BLaER1 treated with 17β-estradiol and CSF1 and Interleukin-3, amounts not matched to agents 10 nM and 100 nM (cell line): ENCODE data around the gene PRLH.
"Not testable (repeated sequence)": the region's sequence is repeated elsewhere in the genome, so short reads cannot be mapped to it uniquely, and the experiment has no call there.

Source experiments
- H3K27ac ChIP-seq, 11 experiments: shearing (Covaris generic); formaldehyde crosslinking; 2 replicates each; pipeline ENCODE4 v1.8.1; 2022
- H3K27me3 ChIP-seq, 11 experiments: shearing (Covaris generic); formaldehyde crosslinking; 2 replicates each; pipeline ENCODE4 v1.8.1; 2022
- H3K36me3 ChIP-seq, 11 experiments: shearing (Covaris generic); formaldehyde crosslinking; 2 replicates each; pipeline ENCODE4 v1.8.1; 2022
- H3K4me1 ChIP-seq, 10 experiments: shearing (Covaris generic); formaldehyde crosslinking; 2 replicates each; pipeline ENCODE4 v1.8.1; 2022
- H3K4me2 ChIP-seq, 11 experiments: shearing (Covaris generic); formaldehyde crosslinking; 2 replicates each; pipeline ENCODE4 v1.8.1; 2022
- H3K4me3 ChIP-seq, 10 experiments: shearing (Covaris generic); formaldehyde crosslinking; 2 replicates each; pipeline ENCODE4 v1.8.1; 2022
- H3K9ac ChIP-seq, 11 experiments: shearing (Covaris generic); formaldehyde crosslinking; 2 replicates each; pipeline ENCODE4 v1.8.1; 2022
- H3K9me3 ChIP-seq, 11 experiments: shearing (Covaris generic); formaldehyde crosslinking; replicated peaks in 1 of 11; 2 replicates each; pipeline ENCODE4 v1.8.1; 2022
- H4K20me1 ChIP-seq, 11 experiments: shearing (Covaris generic); formaldehyde crosslinking; 2 replicates each; pipeline ENCODE4 v1.8.1; 2022
- Cebpa-rat ChIP-seq, 11 experiments: shearing (Covaris generic); IDR thresholded peaks; 2 replicates each; pipeline ENCODE4 v1.8.1; 2022

PRLH gene

DNA sequence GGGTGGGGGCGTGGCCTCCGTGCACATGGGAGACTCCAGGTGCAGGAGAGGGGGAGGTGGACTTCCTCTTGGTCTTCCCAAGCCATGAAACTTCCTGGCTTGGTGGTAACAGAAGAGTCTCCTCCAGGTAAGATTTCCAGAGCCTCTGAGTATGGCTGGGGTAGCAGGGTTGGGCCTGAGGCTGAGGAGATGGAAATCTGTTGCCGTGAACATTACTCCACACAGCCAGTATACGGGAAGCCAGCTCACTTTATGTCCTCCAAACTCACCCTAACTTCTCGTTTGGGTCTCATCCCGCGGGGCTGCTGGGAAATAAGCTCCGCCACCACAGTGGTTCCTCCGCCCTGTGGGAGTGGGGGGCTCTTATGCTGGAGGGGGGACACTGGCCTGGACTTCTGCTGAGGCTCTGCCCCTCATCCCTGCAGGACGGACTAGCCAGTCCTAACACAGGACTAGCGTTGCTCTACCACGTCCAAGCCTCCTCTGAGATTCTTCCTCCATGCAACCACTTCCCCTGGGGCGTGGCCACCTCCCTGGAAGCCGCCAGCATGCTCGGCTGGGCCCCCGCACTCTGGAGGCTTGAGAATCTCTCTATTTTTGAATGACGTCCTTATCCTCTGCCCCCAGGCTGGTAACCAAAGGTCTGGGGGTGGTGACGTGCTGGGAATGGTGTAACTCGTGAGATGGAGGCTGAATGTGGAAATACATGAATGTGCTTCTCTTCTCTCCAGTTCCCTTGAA lies 24.9 kb downstream of the PRLH start:
- Histone ChIP-seq H3K9ac (peak overlapping the region; percentile 55 to 81 (median 70); a peak in 21 of 22 replicates), H3K9me3 (peaks cover 0 to 6% (median 0%) of the 10 kb centered on the region in 11 experiments; a peak in 3 of 22 replicates), H3K4me1 (peaks cover 91 to 100% (median 100%) of the 10 kb centered on the region in 10 experiments), H3K4me2 (peak overlapping the region; percentile 89 to 99 (median 93)), H4K20me1 (peaks cover 0 to 14% (median 0%) of the 10 kb centered on the region in 11 experiments; a peak in 4 of 22 replicates), H3K36me3 (peaks cover 0 to 24% (median 7%) of the 10 kb centered on the region in 11 experiments; a peak in 7 of 22 replicates), H3K4me3 (peak overlapping the region; percentile 38 to 69 (median 50)), H3K27me3 (no peaks in the 10 kb centered on the region), H3K27ac (peak overlapping the region; percentile 38 to 89 (median 81))
- no peak for TF ChIP-seq Cebpa-rat (IDR thresholded peaks at IDR 0.05)

DNA sequence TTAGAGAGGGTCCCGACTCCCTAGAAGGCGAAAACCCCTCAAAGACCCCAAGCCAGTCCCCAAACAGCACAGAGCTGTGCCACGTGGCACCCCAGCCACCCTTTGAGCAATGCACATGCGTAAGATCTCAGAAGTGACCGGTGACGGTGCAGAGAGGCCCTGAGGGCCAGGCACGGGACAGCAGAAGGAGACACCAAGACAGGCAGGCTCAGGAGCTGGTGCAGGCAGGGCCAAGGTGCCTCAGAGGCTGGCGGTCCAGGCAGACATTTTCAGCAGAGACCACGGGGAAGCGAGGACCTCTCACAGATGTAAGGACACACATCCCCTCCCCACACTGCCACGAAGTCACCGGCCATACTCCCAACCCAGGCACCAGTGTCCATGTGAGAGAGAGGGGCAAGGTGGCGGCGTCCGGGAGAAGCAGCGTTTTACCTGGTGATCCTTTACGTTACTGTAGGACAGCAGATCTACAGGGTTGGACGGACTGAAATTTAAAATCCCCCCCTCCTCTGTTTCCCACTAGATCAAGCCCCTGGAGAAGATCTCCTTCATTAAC lies 26.1 kb downstream of the PRLH start:
- no peak for TF ChIP-seq Cebpa-rat (IDR thresholded peaks at IDR 0.05)
- peak overlapping the region in 1 of 10 experiments; percentile 2; a peak in 1 of 20 replicates for H3K4me3 ChIP-seq
- H3K36me3 ChIP-seq: peaks cover 0 to 23% (median 7%) of the 10 kb centered on the region in 11 experiments; a peak in 7 of 22 replicates
- peak overlapping the region in 8 of 11 experiments; percentile 18 to 83 (median 66); a peak in 13 of 22 replicates for H3K9ac ChIP-seq
- peaks cover 0 to 6% (median 0%) of the 10 kb centered on the region in 11 experiments; a peak in 3 of 22 replicates for H3K9me3 ChIP-seq
- peak overlapping the region in 10 of 11 experiments; percentile 1 to 89 (median 80); a peak in 15 of 22 replicates for H3K27ac ChIP-seq
- peaks cover 91 to 100% (median 100%) of the 10 kb centered on the region in 10 experiments for H3K4me1 ChIP-seq
- no peaks in the 10 kb centered on the region for H3K27me3 ChIP-seq
- peaks cover 0 to 6% (median 0%) of the 10 kb centered on the region in 11 experiments; a peak in 3 of 22 replicates for H4K20me1 ChIP-seq
- peak overlapping the region; percentile 89 to 99 (median 93) for H3K4me2 ChIP-seq

DNA sequence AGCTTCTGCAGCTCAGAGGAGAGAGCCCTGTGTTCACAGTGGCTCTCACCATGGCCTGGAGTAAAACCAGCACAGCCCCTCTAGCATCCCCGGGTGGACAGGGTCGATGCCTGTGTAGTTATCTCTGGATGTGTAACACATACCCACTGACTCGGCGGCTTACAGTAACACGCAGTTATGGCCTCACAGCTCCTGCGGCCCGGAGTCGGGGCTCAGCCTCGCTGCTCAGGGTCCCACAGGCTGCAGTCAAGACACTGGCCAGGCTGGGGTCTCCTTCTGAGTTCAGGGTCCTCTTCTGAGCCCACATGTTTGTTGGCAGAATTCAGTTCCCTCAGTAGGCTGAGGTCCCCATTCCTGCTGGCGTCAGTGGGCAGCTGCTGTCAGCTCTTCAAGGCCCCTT lies 26.7 kb downstream of the PRLH start:
- peaks cover 0 to 18% (median 3%) of the 10 kb centered on the region in 11 experiments; a peak in 7 of 22 replicates for H3K36me3 ChIP-seq
- peak overlapping the region in 9 of 11 experiments; percentile 20 to 83 (median 58); a peak in 12 of 22 replicates for H3K9ac ChIP-seq
- peaks cover 0 to 4% (median 0%) of the 10 kb centered on the region in 11 experiments; a peak in 2 of 22 replicates for H4K20me1 ChIP-seq
- TF ChIP-seq Cebpa-rat (IDR thresholded peaks at IDR 0.05): no peak
- peaks cover 92 to 99% (median 98%) of the 10 kb centered on the region in 10 experiments for H3K4me1 ChIP-seq
- H3K27me3 ChIP-seq: no peaks in the 10 kb centered on the region
- peak overlapping the region; percentile 89 to 99 (median 93) for H3K4me2 ChIP-seq
- peaks cover 0 to 3% (median 0%) of the 10 kb centered on the region in 11 experiments; a peak in 3 of 22 replicates for H3K9me3 ChIP-seq
- H3K4me3 ChIP-seq: peak overlapping the region in 1 of 10 experiments; percentile 20; a peak in 1 of 20 replicates
- peak overlapping the region in 9 of 11 experiments; percentile 33 to 89 (median 81); a peak in 13 of 22 replicates for H3K27ac ChIP-seq

DNA sequence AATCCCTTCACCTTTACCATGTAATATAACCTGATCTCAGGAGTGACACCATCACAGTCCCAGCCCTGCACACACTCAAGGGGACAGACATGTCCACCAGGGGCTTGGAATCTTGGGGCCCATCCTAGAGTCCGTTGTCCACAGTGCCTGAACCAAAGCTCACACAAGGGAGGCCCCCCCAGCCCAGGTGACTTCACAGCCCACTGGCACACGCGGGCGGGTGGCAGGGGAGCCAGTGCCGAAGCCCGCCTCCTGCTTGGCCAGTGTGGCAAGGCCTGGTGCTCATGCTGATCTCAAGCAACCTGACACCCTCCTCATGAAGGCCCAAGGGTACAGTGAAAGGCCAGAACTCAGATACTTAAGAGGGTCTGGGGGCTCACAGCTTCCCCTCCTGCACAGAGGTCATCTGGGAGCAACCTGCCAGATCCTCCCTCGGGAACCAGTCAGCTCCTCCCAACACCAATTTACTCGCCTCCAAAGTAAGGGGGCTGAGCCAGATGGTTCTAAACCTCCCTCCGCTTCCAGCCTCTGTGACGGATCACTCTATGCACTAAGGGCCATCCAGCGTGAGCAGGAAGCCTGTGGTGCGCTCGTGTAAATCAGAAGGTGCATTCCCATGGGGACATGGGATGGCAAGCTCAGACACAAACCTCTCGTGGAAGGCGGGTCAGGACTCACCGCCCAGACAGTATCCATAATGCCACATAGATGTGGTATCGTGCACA lies 27.4 kb downstream of the PRLH start:
- H3K36me3 ChIP-seq: peaks cover 0 to 11% (median 0%) of the 10 kb centered on the region in 11 experiments; a peak in 3 of 22 replicates
- H3K4me2 ChIP-seq: peak overlapping the region; percentile 89 to 99 (median 93)
- no peaks in the 10 kb centered on the region for H3K9me3 ChIP-seq
- peak overlapping the region in 5 of 10 experiments; percentile 3 to 39 (median 20); a peak in 5 of 20 replicates for H3K4me3 ChIP-seq
- TF ChIP-seq Cebpa-rat (IDR thresholded peaks at IDR 0.05): no peak
- H3K27me3 ChIP-seq: no peaks in the 10 kb centered on the region
- peak overlapping the region; percentile 20 to 83 (median 57); a peak in 20 of 22 replicates for H3K9ac ChIP-seq
- no peaks in the 10 kb centered on the region; a peak in 1 of 22 replicates for H4K20me1 ChIP-seq
- H3K4me1 ChIP-seq: peaks cover 93 to 98% (median 97%) of the 10 kb centered on the region in 10 experiments
- peak overlapping the region in 10 of 11 experiments; percentile 41 to 92 (median 82); a peak in 19 of 22 replicates for H3K27ac ChIP-seq

DNA sequence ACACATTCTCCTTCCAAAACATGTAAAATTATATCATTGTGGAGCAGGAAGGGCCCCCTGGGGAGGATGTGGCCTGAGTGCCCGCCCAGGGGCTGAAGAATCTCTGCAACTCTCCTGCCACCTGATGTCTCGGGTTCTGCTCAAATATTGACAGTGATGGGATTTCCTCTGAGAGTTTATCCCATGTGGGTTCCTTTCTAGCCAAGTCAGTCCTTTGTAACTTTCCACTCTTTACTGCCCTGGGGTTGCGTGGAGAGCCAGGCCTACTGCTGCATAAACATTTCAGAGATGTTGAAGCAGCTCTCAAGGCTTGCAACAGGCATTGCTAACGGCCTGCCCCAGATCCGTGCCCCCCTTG lies 28.1 kb downstream of the PRLH start:
- Histone ChIP-seq H3K4me2 (peak overlapping the region; percentile 89 to 99 (median 93)), H3K4me3 (peak overlapping the region in 5 of 10 experiments; percentile 3 to 44 (median 20); a peak in 8 of 20 replicates), H3K9ac (peak overlapping the region; percentile 20 to 83 (median 53); a peak in 18 of 22 replicates), H3K27ac (peak overlapping the region in 10 of 11 experiments; percentile 19 to 92 (median 82); a peak in 18 of 22 replicates), H3K36me3 (peaks cover 0 to 7% (median 0%) of the 10 kb centered on the region in 11 experiments; a peak in 2 of 22 replicates), H3K27me3 (no peaks in the 10 kb centered on the region), H3K9me3 (no peaks in the 10 kb centered on the region), H4K20me1 (no peaks in the 10 kb centered on the region; a peak in 1 of 22 replicates), H3K4me1 (peaks cover 94 to 98% (median 97%) of the 10 kb centered on the region in 10 experiments)
- TF ChIP-seq Cebpa-rat (IDR thresholded peaks at IDR 0.05): peak in 3 of 11 experiments; percentile 39 to 77 (median 54); a peak in 3 of 22 replicates

DNA sequence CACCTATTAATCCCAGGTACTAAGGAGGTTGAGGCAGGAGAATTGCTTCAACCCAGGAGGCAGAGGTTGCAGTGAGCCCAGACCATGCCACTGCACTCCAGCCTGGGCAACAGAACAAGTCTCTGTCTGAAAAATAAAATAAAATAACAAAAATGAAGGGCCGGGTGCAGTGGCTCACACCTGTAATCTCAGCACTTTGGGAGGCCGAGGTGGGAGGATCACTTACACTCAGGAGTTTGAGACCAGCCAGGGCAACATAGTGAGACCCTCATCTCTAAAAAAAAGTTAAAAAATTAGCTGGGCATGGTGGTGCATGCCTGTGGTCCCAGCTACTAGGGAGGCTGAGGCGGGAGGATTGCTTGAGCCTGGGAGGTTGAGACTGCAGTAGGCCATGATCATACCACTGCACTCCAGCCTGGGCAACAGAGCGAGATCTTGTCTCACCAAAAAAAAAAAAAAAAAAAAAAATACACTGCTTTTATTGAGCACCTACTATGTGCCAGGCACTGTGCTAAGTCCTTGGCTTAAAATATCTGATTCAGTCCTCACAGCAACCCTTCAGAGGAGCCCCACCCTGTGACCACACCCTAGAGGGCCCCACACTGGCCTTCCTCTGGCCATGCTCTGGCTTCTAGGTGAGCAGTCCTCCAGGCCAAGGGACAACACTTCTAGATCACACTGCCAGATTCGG lies 29.6 kb downstream of the PRLH start:
- peaks cover 93 to 98% (median 97%) of the 10 kb centered on the region in 10 experiments for H3K4me1 ChIP-seq
- not testable (repeated sequence) for H4K20me1 ChIP-seq, H3K27me3 ChIP-seq, H3K9me3 ChIP-seq, H3K36me3 ChIP-seq
- H3K4me2 ChIP-seq: peak overlapping the region; percentile 89 to 99 (median 93)
- peak overlapping the region; percentile 77 to 95 (median 84); a peak in 21 of 22 replicates for H3K27ac ChIP-seq
- H3K9ac ChIP-seq: peak overlapping the region; percentile 68 to 84 (median 79); a peak in 19 of 22 replicates
- H3K4me3 ChIP-seq: peak overlapping the region in 8 of 10 experiments; percentile 54 to 68 (median 61); a peak in 11 of 20 replicates

DNA sequence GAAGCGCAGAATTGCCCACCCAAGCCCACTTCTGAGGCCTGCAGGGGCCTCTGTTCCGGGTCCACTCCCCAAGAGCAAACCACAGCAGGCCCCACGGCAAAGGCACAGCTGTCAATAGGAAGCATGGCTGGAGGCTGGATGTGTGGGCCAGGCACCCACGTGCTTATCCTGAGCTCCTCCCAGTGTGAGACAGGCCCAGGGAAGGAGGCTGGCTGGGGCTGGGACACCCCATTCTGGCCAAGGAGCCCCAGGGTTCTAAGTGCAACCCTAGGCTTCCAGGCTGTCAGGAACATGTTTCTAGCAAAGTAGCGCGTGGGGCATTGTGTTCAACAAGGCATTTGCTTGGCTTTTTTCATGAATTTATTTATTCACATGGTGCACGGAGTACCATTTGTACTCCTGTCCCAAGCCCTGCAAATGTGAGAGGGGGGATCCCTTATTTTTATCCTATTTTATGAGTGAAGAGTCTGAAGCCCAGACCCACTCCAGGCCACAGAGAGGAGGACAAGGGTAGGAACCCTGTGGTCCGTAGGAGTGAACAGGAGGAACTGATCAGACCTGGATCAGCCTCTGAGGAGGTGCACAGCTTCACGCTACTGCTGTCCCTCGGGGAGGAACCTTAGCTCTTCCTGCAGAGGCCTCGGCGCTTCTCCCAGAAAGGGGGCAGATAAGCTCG lies 30.3 kb downstream of the PRLH start:
- peak overlapping the region; percentile 68 to 84 (median 79) for H3K9ac ChIP-seq
- H3K4me2 ChIP-seq: peak overlapping the region; percentile 89 to 99 (median 93)
- H3K4me1 ChIP-seq: peaks cover 94 to 98% (median 97%) of the 10 kb centered on the region in 10 experiments
- H4K20me1 ChIP-seq: no peaks in the 10 kb centered on the region; a peak in 1 of 22 replicates
- TF ChIP-seq Cebpa-rat (IDR thresholded peaks at IDR 0.05): no peak
- H3K27me3 ChIP-seq: no peaks in the 10 kb centered on the region
- peak overlapping the region; percentile 44 to 68 (median 60) for H3K4me3 ChIP-seq
- H3K9me3 ChIP-seq: no peaks in the 10 kb centered on the region
- 0 out of 22 replicates have a peak, but pooled peaks cover 0 to 5% (median 0%) of the 10 kb centered on the region in 11 experiments for H3K36me3 ChIP-seq
- H3K27ac ChIP-seq: peak overlapping the region; percentile 77 to 95 (median 84)
